GM12872 (cell line): ENCODE data around the gene TRAF5.

Experiments used
- TF ChIP-seq, protein P1 (sequence below): IDR thresholded peaks from 3 replicates; pipeline ENCODE4 v1.5.1; 2011; ENCODE audit warnings: low read depth, mild to moderate bottlenecking, low read length, moderate library complexity; ENCODE audit not compliant: insufficient read depth

Gene TRAF5

DNA sequence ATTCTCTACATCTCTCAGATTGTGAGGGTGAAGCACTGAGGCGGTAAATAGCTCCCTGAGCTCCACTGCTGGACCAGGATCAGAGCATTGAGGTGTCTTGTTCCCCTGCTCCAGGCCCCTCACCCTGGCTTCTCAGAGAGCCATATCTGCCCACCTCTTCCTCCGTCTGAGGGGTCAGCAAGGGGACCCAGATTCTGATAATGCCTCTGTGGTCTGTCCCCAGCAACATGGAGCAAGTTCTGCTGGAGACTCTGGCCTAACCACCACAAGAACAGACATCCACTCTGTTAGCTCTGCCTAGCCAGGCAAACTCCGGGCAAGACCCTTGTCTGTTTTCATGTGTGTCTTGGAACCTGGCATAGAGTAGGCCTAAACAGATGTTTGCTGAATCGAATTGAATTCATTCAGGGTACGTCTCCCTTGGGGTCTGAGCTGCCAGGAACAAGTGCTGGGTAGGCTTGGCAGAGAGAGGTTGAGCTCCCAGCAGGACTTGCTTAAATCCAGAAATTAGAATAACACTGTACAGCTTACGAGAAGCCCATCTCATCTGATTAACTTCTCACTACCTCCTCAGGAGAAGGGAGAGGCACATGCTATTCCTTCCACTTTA, 2.3 kb downstream of the TRAF5 start:
- TF ChIP-seq, protein P1, sequence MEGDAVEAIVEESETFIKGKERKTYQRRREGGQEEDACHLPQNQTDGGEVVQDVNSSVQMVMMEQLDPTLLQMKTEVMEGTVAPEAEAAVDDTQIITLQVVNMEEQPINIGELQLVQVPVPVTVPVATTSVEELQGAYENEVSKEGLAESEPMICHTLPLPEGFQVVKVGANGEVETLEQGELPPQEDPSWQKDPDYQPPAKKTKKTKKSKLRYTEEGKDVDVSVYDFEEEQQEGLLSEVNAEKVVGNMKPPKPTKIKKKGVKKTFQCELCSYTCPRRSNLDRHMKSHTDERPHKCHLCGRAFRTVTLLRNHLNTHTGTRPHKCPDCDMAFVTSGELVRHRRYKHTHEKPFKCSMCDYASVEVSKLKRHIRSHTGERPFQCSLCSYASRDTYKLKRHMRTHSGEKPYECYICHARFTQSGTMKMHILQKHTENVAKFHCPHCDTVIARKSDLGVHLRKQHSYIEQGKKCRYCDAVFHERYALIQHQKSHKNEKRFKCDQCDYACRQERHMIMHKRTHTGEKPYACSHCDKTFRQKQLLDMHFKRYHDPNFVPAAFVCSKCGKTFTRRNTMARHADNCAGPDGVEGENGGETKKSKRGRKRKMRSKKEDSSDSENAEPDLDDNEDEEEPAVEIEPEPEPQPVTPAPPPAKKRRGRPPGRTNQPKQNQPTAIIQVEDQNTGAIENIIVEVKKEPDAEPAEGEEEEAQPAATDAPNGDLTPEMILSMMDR = no peak

DNA sequence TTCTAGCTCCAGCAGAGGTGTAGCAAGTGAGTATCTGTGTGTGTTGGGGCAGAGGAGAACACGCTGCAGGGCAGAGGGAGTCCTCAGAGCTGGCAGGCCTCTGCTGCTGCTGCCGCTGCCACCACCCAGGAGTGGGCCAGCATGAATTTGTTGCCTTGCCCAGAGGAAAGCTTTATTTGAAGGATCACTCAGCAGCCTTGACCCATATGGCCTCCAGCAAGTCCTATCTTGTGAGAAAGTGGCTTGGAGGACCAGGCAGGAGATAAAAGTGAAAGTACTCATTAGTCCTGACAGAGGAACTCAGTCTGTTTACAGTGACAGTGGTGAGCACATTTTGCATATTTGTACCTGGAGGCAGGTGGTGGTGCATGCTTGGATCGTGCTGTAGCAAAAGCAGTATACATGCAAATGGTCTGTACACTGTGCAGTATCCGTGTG, 3.1 kb downstream of the TRAF5 start:
- TF ChIP-seq, protein P1 = no peak

GRCh38 chr1:211330282-211330936, 3.8 kb downstream of the TRAF5 start:
- TF ChIP-seq, protein P1 = no peak

DNA sequence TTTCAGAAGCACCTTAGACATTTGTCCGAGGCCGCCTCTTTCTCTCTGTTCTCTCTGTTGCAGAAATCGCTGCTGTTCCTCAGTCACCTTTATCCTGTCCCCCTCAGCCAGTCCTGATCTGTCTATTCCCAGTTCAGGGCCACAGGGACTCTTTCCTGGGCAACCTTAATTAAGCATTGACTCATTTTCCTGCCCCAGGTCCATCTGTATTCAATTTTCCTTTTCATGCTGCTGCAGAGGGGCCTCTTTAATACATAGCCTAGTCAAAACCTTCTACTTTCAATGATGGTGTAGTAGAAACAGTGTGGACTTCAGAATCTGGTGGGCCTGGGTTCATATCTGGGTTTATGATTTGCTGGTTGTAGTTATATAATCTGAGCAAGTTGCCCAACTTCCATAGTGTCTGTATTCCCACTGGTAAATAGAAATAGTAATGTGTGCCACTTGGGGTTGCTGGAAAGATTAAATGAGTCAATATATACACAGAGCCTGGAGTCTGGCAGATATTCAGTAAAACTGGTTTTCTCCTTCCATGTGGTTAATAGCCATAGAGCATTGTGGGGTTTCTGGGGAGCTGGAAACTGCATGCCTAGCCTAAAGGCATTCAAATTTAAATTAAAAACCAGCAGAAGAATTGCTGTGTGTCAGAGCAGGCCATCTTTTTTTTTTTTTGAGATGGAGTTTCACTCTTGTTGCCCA, 4.5 kb downstream of the TRAF5 start:
- TF ChIP-seq, protein P1 = no peak

GRCh38 chr1:211332036-211332616, 5.5 kb downstream of the TRAF5 start:
- TF ChIP-seq, protein P1 = no peak

DNA sequence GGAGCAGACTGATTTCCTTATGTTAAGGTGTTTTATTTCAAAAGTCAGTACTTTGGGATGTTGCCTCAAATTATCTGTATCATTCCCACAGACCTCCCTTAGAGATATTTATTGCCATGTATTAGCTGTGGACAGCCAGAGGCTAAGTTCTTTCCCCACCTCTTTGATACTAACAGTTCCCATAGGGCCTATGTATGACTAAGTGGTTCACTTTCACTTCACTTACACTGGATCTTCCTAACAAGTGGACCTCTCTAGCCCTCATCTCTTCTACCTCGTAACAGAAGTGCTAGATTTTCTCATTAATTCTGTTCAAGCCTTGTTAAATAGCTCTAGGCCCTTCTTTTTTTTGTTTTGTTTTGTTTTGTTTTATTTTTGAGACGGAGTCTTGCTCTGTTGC, 6.2 kb downstream of the TRAF5 start:
- TF ChIP-seq, protein P1 = no peak

- TF ChIP-seq, protein P1 = no peak
These were observed 7.3 kb downstream of the TRAF5 start for GRCh38 chr1:211333906-211334305.
